Sigmoid colon (tissue), 4 donors: ENCODE measurements around the gene JMJD1C.

Experiments
- CTCF ChIP-seq, 4 experiments: fragments of 450-650 bp in 3 of 4; fragments of 200-600 bp in 1 of 4; IDR thresholded peaks; one replicate each; pipeline ENCODE4 v1.5.1; 2016 to 2019; ENCODE audit warnings: antibody characterized with exemption in 4 of 4, mild to moderate bottlenecking in 3 of 4, moderate library complexity in 2 of 4
- POLR2A ChIP-seq, 2 donors: fragments of 450-650 bp; IDR thresholded peaks; one replicate each; pipeline ENCODE4 v1.6.1; 2016; ENCODE audit warnings: antibody characterized with exemption in 2 of 2, mild to moderate bottlenecking in 2 of 2, moderate library complexity in 2 of 2
- POLR2AphosphoS5 ChIP-seq, 4 donors: sonication (generic); formaldehyde crosslinking; IDR thresholded peaks; one replicate each; pipeline ENCODE4 v1.6.1; 2017; ENCODE audit warnings: antibody characterized with exemption in 4 of 4

GRCh38 chr10:63331586-63331985, 134.2 kb downstream of the JMJD1C start:
- TF ChIP-seq CTCF (IDR thresholded peaks at IDR 0.05) (no peak), POLR2AphosphoS5 (IDR thresholded peaks at IDR 0.05) (no peak), POLR2A (IDR thresholded peaks at IDR 0.05) (no peak)
